Neural cell (in vitro differentiated cells): ENCODE measurements around the gene PRDX4.

Source experiments
- CTCF ChIP-seq: fragments of 450-650 bp; IDR thresholded peaks from 2 replicates; pipeline ENCODE4 v1.5.1; 2014; ENCODE audit warnings: antibody characterized with exemption, mild to moderate bottlenecking, moderate library complexity; ENCODE audit not compliant: poor library complexity, severe bottlenecking
- EP300 ChIP-seq: fragments of 450-650 bp; conservative IDR thresholded peaks from 2 replicates; pipeline ENCODE4 v1.6.1; 2014; ENCODE audit warnings: antibody characterized with exemption, mild to moderate bottlenecking, moderate library complexity; ENCODE audit not compliant: poor library complexity, severe bottlenecking
- EZH2 ChIP-seq: fragments of 200-600, 300-800 bp; shearing (Covaris generic), sonication (generic); IDR thresholded peaks from 2 replicates; pipeline ENCODE4 v1.6.1; 2014; ENCODE audit warnings: antibody characterized with exemption, low read length, borderline replicate concordance, mild to moderate bottlenecking; ENCODE audit not compliant: insufficient read depth, poor library complexity, severe bottlenecking
- POLR2AphosphoS5 ChIP-seq: IDR thresholded peaks from 2 replicates; pipeline ENCODE4 v1.6.1; 2012
- REST ChIP-seq: IDR thresholded peaks from 2 replicates; pipeline ENCODE4 v1.6.1; 2012; ENCODE audit warnings: borderline replicate concordance
- SMC3 ChIP-seq: fragments of 450-650 bp; conservative IDR thresholded peaks from 2 replicates; pipeline ENCODE4 v1.6.1; 2014; ENCODE audit warnings: antibody characterized with exemption, mild to moderate bottlenecking, moderate library complexity; ENCODE audit not compliant: poor library complexity
- TAF1 ChIP-seq: IDR thresholded peaks from 2 replicates; pipeline ENCODE4 v1.6.1; 2012; ENCODE audit warnings: low read depth

DNA sequence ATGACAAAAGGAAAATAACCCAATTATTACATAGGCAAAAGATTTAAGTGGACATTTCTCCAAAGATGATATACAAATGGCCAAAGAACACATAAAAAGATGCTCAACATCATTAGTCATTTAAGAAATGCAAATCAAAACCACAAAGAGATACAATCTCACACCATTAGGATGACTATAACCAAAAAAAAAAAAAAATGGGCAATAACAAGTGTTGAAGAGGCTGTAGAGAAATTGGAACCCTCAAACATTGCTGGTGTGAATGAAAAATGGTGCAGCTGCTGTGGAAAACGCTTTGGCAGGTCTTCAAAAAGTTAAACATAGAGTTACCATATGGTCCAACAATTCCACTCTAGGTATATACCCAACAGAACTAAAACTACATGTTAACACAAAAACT lies 5.6 kb upstream of the PRDX4 start:
- TF ChIP-seq CTCF (no peak), POLR2AphosphoS5 (no peak), EZH2 (no peak), EP300 (no peak), REST (no peak), TAF1 (no peak), SMC3 (no peak)
